ENCODE measurements around the gene PRKCH.

Gene PRKCH

DNA sequence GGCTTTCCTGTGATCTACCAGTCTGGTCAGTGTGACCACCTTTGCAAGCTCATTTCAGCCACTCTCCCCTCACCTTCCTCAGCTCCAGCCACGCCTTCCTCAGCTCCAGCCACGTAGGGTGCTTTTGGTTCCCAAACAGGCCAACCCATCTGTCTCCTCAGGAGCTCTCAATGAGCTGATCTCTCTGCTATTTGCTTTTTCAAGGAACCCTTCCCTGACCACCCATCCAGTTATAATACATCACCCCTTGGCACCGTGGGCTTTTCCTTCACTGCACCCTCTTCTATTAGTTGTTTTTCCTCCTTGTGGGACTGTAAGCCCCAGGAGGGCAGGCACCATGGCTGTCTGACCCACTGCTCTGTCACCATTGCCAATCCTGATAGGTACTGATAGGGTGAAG is 2.3 kb upstream of the PRKCH start (continued):
- TF ChIP-seq ZNF473 (tag by site-specific recombination; IDR thresholded peaks at IDR 0.05) (no peak), ZNF580 (tag by site-specific recombination; IDR thresholded peaks at IDR 0.05) (no peak), INSM2 (tag by site-specific recombination; IDR thresholded peaks at IDR 0.05) (no peak), ZNF555 (tag by site-specific recombination; conservative IDR thresholded peaks at IDR 0.05) (no peak)
- TF ChIP-seq, protein P1, sequence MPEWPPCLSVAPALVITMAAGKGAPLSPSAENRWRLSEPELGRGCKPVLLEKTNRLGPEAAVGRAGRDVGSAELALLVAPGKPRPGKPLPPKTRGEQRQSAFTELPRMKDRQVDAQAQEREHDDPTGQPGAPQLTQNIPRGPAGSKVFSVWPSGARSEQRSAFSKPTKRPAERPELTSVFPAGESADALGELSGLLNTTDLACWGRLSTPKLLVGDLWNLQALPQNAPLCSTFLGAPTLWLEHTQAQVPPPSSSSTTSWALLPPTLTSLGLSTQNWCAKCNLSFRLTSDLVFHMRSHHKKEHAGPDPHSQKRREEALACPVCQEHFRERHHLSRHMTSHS (tag by site-specific recombination; IDR thresholded peaks at IDR 0.05): no peak
- TF ChIP-seq, protein P2, sequence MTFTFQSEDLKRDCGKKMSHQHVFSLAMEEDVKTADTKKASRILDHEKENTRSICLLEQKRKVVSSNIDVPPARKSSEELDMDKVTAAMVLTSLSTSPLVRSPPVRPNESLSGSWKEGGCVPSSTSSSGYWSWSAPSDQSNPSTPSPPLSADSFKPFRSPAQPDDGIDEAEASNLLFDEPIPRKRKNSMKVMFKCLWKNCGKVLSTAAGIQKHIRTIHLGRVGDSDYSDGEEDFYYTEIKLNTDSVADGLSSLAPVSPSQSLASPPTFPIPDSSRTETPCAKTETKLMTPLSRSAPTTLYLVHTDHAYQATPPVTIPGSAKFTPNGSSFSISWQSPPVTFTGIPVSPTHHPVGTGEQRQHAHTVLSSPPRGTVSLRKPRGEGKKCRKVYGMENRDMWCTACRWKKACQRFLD (tag by site-specific recombination; IDR thresholded peaks at IDR 0.05): no peak

GRCh38 chr14:61319706-61320105 is 1.7 kb upstream of the PRKCH start:
- CTCF ChIA-PET: interaction anchor here (1.7 kb wide), 1 partner anchor 24 kb away, joined by 5 read pairs; no protein-coding TSS in a partner anchor
- H3K4me1 ChIP-seq (ENCODE audit: control insufficient read depth, insufficient read depth, low read length): no peaks in the 10 kb centered on the region
- no peaks in the 10 kb centered on the region for H3K9me3 ChIP-seq (ENCODE audit: control insufficient read depth, insufficient read depth, low read depth, low read length)
- no peak overlapping the region for H3K27ac ChIP-seq (ENCODE audit: extremely low read depth, low read depth, low read length)
- H3K36me3 ChIP-seq (ENCODE audit: control insufficient read depth in 2 of 2, insufficient read depth in 1 of 2, low read length in 2 of 2): no peaks in the 10 kb centered on the region
- POLR2A ChIA-PET: no interaction called here
- TF ChIP-seq ZNF791 (tag by site-specific recombination; IDR thresholded peaks at IDR 0.05): no peak
- no peak for TF ChIP-seq ZNF660 (tag by site-specific recombination; IDR thresholded peaks at IDR 0.05)
- TF ChIP-seq ZNF202 (tag by site-specific recombination; IDR thresholded peaks at IDR 0.05; ENCODE audit: borderline replicate concordance): no peak
- no peak for TF ChIP-seq ZNF600 (tag by site-specific recombination; IDR thresholded peaks at IDR 0.05)
- no peak for TF ChIP-seq WT1 (tag by site-specific recombination; IDR thresholded peaks at IDR 0.05)
- no peak for TF ChIP-seq ZNF248 (tag by site-specific recombination; IDR thresholded peaks at IDR 0.05)
- TF ChIP-seq ZNF133 (tag by site-specific recombination; IDR thresholded peaks at IDR 0.05): no peak
- TF ChIP-seq ZNF76 (tag by site-specific recombination; IDR thresholded peaks at IDR 0.05; ENCODE audit: borderline replicate concordance, low read depth): no peak
- TF ChIP-seq, protein P3, sequence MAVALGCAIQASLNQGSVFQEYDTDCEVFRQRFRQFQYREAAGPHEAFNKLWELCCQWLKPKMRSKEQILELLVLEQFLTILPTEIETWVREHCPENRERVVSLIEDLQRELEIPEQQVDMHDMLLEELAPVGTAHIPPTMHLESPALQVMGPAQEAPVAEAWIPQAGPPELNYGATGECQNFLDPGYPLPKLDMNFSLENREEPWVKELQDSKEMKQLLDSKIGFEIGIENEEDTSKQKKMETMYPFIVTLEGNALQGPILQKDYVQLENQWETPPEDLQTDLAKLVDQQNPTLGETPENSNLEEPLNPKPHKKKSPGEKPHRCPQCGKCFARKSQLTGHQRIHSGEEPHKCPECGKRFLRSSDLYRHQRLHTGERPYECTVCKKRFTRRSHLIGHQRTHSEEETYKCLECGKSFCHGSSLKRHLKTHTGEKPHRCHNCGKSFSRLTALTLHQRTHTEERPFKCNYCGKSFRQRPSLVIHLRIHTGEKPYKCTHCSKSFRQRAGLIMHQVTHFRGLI (tag by site-specific recombination; IDR thresholded peaks at IDR 0.05): no peak
- TF ChIP-seq, protein P4, sequence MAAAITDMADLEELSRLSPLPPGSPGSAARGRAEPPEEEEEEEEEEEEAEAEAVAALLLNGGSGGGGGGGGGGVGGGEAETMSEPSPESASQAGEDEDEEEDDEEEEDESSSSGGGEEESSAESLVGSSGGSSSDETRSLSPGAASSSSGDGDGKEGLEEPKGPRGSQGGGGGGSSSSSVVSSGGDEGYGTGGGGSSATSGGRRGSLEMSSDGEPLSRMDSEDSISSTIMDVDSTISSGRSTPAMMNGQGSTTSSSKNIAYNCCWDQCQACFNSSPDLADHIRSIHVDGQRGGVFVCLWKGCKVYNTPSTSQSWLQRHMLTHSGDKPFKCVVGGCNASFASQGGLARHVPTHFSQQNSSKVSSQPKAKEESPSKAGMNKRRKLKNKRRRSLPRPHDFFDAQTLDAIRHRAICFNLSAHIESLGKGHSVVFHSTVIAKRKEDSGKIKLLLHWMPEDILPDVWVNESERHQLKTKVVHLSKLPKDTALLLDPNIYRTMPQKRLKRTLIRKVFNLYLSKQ (tag by site-specific recombination; IDR thresholded peaks at IDR 0.05; ENCODE audit: borderline replicate concordance): no peak
- no peak for TF ChIP-seq ZNF23 (tag by site-specific recombination; IDR thresholded peaks at IDR 0.05; ENCODE audit: borderline replicate concordance)
- no peak for TF ChIP-seq ZBTB8A (tag by site-specific recombination; IDR thresholded peaks at IDR 0.05)
- TF ChIP-seq ZNF544 (tag by site-specific recombination; IDR thresholded peaks at IDR 0.05): no peak
- TF ChIP-seq KLF9 (tag by site-specific recombination; IDR thresholded peaks at IDR 0.05; ENCODE audit: low read depth): no peak
- no peak for TF ChIP-seq IKZF3 (tag by site-specific recombination; IDR thresholded peaks at IDR 0.05)
- TF ChIP-seq PATZ1 (tag by site-specific recombination; IDR thresholded peaks at IDR 0.05): no peak
- TF ChIP-seq ZNF266 (tag by site-specific recombination; IDR thresholded peaks at IDR 0.05; ENCODE audit: low read depth): no peak
- no peak for TF ChIP-seq ZNF426 (tag by site-specific recombination; IDR thresholded peaks at IDR 0.05)
- no peak for TF ChIP-seq SP7 (tag by site-specific recombination; IDR thresholded peaks at IDR 0.05)
- no peak overlapping the region for H3K4me3 ChIP-seq (ENCODE audit: low read depth, low read length)
